Activated CD8-positive, alpha-beta memory T cell treated with anti-CD3 and anti-CD28 coated beads, Interleukin-2, amount 50 U/mL, for 24 hours (primary cell): ENCODE results near the gene VPS8.
"Not testable (repeated sequence)": the region's sequence is repeated elsewhere in the genome, so short reads cannot be mapped to it uniquely, and the experiment has no call there.

Experiments
- DNase-seq: peaks from one replicate; pipeline ENCODE4 v3.0.0-alpha.2; 2020; ENCODE audit errors: extremely low read depth

VPS8 gene

DNA sequence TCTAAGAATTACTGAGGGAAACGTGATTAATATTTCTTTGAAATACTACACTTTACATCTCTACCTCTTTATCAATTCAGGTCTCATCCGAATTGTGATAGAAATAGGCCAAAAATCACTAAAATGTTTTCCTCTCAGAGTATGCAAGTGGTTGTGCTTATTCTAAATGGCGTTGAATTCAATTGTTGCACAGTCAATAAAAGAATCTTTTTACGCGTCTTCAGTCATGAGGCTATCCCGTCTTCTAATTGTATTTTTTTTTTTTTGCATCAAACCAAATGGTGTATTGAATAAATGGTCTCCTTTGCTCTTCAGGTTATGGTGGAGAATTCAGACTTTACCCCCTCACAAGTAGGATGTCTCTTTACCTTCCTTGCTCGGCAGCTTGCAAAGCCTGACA lies 112.6 kb downstream of the VPS8 start:
- no peak for DNase-seq

DNA sequence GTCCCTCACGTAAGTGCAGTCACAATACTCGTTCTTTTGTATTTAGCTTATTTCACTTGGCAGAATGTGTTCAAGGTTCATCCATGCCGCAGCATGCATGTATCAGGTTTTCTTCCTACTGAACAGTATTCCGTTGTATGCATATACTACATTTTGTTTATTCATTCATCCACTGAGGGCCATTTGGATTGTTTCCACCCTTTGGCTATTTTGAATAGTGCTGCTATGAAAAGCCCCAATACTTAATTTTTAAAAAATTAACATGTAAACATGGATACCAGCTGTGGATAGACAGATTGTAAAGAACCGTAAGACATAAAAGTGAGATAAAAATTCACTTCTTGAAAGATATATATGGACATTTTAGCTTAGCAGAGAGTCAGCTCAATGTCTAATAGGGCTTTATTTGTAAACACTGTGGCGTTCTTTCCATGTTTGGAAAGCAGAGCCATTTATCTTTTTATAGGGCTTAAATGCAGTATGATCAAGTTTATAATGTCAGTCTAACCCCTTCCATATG lies 115.9 kb downstream of the VPS8 start:
- DNase-seq, result no peak

DNA sequence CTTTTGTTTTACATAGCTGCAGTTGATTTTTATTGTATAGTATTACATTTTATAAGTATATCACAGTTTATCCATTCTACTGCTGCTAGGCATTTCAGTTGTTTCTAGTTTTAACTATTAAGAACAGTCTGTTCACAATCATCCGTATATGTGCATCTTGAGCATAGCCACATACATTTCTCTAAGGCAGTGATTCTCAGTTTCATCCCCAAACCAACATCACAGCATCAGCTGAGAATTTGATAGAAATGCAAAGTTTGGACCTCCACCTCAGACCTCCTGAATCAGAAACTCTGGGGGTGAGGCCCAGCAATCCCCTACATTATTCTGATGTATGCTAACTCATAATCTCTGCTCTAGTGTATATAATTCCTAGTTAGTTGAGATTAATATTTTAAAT lies 120.8 kb downstream of the VPS8 start:
- no peak for DNase-seq

DNA sequence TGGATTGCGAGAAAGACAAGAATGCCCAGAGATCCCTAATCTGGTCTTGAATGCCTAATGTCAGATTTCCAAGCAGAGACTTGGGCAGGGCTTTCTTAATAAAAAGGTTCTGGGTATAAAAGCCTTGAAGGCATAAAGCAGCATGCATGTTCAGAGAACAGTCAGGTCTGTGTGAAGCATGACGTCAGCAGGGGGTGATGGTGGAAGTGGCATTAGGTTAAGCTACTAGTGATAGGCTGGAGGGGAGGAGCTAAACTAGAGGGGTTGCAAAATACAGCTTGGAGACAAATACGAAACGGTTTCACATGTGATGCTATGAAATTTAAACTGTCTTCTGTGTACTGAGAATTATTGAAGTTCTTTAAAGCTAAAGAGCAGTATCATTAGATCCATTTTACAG lies 125.6 kb downstream of the VPS8 start:
- no peak for DNase-seq

DNA sequence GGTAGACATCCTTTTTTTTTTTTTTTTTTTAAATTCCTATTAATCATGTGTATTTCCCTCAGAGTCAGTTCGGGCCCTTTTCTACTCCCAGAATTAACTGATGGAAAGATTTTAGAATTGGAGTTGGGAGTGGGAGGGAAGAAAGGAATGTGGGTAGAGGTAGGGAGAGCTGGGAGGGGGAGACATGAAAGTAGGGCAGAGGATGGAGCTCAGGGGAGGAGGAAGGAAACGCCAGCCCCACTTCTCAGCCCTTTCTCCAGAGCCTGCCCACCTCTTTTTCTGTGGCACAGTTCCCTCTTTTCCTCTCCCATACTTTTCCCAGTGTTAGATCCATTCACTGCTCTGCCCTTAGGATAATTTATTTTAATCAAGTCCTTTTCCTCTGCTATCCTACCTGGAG lies 129.4 kb downstream of the VPS8 start:
- no peak for DNase-seq

DNA sequence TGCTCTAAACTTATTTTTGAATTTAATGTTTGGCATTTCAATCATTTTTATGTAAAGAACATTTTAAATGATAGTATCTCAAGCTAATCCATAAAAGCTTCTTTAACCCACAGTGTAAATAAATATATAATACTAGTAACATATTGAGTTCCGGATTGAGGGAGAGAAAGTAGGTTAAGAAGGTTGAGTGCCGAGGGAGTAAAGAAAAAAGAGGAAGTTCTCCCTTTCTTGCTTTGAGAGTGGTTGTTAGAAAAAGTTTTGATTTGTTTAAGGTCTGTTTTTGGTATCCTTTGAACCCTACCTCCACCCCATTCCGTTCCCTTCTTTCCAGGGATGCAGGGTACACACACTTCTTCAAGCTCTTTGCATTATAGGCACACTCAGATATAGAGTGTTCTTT lies 130.8 kb downstream of the VPS8 start:
- DNase-seq, result no peak

DNA sequence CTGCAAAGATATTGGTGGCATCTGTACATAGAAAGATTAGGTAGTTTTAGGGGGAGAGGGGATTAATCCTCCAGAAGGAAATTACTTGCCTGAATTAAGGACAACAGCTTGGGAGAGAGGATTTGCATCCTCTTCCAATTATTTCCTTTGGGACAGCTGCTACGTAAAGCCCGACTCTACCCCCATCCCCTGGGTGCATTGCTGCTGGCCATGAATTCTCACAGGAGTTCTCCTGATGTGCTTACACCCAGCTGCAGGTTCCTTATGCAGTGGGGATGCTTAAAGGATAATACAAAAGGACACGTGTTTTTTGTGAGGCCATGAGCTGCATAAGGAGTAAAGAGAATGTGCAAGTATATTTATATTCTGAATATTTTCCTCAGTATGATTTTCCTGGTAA lies 132.3 kb downstream of the VPS8 start:
- no peak for DNase-seq

DNA sequence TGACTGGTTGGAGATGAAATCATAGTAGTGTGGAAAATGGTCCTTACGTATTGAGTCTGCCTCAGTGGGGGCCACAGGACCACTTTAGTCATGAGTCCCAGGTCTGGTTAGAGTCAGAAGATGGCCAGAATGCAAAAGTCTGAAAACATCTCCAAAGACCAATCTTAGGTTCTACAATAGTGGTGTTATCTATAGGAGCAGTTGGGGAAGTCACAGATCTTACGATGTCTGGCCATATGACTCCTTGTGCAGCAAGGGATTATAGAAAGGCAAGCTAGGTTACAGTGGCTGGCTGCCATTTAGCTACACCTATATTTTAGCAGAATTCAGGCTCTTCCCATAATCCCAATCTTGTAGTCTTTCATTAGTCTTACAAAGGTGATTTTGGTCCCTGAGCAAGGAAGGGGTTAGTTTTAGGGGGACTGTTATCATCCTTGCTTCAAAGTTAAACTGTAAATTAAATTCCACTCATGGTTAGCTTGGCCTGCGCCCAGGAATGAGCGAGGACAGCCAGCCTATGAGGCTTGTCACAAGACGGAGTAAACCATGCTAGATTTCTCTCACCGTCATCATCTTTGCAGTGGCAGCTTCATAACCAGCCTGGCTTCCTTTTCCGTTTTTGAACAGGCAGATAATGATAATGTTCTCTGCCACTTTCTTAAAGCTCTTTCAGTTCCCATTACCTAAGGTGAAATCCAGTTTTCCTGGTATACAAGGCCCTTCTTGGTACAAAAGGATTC lies 134.1 kb downstream of the VPS8 start:
- DNase-seq, result no peak

DNA sequence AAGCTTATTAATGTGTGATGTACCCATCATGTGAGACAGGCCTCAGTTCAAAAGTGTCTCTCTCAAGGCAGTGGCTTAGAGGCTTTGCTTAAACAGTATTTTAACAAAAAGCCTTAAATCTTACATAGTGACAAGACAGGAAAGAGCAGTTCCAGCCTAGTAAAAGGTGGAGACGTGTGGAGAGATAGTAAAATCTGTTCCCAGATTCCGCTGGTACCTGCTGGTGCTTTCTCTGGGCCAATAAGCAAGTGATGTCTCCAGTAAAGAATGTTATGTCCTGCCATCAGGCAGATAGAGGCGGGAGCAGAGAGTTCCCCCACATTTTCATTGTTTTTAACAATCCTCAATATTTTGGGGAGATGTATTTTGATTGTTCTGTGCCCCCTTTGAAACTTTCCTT lies 135.0 kb downstream of the VPS8 start:
- DNase-seq, result no peak

DNA sequence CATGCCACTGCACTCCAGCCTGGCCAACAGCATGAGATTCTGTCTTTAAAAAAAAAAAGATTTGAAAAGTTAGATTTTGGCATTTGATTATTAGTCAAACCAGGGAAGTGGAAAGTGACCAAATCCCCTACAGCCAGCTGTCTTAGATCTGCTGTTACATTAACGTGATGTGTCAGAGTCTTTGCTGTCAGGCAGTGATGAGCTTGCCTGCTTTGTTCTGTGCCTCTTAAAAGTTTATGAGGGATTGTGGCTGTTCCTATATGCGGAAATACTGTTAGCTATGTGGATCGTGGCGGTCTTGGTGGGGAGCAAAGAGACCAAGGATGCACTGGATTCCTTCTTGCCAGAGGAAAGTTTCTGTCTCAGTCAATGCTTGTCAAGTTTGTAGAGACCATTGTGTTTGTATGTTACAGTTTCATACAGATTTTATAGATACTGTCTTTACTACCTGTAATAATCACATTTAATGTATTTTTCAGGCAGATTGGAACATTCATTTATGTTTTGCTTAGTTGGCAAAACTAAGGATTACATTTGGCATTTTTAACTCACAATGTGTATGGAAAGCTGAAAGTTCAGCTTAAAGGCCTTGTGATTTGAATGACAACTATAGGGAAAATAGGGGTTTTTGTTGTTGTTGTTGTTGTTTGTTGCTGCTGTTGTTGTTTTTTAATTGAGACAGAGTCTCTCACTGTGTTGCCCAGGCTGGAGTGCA lies 137.4 kb downstream of the VPS8 start:
- no peak for DNase-seq

DNA sequence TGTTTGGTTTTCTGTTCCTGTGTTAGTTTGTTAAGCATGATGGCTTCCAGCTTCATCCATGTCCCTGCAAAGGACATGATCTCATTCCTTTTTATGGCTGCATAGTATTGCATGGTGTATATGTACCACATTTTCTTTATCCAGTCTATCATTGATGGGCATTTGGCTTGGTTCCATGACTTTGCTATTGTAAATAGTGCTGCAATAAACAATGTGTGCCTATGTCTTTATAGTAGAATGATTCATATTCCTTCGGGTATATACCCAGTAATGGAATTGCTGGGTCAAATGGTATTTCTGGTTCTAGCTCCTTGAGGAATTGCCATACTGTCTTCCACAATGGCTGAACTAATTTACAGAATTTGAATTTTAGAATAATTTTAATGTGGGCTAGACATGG lies 138.8 kb downstream of the VPS8 start:
- not testable (repeated sequence) for DNase-seq

DNA sequence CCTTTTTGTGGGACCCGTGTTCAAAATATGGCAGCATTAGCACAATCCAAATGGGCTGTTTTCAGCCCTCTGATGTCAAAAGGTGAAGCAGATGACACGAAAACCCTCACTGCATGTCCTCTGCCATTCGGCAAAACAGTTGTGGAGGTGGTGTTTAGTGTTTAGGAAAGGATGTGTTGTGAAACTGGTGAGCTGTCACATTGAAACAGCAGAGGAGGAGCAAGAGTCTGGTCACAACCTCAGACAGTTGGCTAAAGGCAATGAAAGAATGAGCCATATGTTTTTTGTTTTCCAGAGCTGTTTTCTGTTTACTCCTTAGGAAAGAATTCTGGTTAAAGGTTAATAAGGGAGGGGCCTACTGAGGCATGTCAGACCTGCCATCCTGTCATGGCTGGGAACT lies 140.7 kb downstream of the VPS8 start:
- no peak for DNase-seq

DNA sequence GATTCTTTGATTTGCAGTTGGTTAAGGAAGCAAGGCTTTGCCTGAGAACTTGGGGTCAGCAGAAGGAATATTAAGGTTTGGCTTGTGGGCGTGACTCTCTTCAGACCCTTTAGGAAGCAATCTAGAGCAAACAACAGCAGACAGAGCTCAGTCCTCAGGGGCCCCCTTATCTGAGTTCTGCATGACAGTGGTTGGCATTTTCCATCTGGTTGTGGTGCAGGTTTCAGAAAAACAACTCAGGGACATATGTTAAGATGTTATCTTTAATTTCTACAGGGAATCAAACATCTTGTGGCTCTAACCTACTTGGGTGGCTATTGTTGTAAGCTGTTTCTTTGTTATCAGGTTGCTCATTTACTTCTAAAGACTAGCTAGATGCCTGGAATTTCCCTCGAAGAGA lies 141.4 kb downstream of the VPS8 start:
- DNase-seq, result no peak

DNA sequence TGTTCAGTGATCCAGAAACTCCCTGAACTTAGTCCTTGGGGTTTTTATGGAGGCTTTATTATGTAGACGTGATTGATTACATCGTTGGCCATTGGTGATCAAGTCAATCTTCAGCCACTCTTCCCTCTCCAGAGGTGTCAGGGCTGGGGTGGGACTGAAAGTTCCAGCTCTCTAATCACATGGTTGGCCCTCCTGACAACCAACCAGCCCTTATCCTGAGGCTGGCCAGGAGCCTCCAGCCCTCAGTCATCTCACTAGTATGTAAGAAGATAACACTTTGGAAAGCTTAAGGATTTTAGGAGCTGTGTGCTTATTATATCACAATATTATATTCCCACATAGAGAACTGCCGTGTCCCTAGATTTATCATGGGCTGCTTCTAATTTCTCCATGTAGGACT lies 142.3 kb downstream of the VPS8 start:
- DNase-seq, result no peak

DNA sequence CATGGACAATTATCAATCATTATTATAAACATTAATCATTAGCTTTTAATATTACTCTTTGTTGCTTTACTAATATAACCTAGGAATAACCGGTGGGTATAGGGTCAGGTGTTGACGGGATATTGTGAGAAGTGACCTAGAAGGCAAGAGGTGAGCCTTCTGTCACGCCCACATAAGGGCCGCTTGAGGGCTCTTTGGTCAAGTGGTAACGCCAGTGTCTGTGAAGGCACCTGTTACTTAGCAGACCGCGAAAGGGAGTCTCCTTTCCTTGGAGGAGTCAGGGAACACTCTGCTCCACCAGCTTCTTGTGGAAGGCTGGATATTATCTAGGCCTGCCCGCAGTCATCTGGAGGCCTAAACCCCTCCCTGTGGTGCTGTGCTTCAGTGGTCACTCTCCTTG lies 142.9 kb downstream of the VPS8 start:
- not testable (repeated sequence) for DNase-seq

DNA sequence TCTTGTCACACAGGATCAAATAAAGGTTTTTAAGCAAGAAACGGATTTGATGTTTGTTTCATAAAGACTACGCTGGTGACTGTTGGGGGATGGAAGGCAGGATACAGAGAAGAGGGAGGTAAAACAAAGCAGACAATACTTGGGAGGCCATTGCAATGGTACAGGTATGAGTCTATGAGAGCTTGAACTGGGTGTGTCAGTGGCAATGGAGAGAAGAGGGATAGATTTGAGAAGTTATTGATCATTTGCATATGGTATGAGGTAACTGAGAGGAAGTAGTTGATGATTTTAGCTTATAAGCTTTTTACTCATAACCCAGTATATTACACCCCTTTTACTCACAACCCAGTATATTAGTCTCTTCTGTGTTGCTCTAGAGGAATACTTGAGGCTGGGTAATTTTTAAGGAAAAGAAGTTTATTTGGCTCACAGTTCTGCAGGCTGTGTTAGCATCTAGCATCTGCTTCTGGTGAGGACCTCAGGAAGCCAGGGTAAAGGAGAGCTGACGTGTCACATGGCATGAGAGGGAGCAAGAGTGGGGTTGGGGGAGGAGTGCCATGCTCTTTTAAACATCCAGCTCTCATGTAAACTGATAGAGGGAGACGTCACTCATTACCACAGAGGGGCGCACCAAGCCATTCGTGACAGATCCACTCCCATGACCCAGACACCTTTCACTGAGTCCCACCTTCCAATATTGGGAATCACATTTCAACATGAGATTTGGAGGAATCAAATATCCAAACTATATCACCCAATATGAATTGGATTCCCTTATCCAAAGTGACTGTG lies 153.9 kb downstream of the VPS8 start:
- DNase-seq, result no peak

DNA sequence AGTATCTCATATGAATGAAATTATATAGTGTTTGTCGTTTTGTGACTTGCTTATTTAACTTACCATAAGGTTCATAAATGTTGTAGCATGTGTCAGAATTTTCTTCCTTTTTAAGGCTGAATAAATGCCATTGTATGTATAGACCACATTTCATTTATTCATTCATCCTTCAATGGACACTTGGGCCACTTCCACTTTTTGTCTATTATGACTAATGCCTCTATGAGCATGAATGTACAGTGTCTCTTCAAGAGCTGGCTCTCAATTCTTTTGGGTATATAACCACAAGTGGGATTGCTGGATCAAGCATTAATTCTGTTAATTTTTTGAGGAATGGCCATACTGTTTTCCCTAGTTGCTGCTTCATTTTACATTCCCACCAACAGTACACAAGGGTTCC lies 156.1 kb downstream of the VPS8 start:
- DNase-seq, result no peak

DNA sequence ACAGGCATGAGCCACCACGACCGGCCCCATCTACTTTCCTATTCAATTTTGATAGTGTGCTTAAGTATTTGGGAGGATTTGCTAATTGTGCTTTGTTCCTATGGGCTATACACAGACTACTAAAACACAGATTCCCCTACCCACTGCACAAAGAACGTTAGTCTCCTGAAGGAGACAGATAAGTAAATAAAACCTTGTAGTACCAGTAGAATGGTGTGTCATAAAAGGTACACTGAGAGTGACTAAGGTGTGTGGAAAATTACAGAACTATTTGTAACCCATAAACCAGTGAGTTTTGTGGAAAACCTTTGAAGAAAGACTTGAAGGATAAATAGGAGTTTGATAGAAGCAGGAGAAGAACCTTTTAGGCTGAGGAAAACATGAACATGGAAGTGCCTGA lies 158.2 kb downstream of the VPS8 start:
- no peak for DNase-seq

DNA sequence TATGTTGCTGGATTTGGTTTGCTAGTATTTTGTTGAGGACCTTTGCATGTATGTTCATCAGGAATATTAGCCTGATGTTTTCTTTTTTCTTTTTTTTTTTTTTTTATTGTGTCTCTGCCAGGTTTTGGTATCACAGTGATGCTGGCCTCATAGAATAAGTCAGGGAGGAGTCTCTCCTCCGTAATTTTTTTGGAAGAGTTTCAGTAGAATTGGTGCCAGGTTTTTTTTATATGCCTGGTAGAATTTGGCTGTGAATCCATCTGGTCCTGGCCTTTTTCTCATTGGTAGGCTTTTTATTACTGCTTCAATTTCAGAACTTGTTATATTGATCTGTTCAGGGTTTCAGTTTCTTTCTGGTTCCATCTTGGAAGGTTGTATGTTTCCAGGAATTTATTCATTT lies 165.8 kb downstream of the VPS8 start:
- DNase-seq, result no peak

DNA sequence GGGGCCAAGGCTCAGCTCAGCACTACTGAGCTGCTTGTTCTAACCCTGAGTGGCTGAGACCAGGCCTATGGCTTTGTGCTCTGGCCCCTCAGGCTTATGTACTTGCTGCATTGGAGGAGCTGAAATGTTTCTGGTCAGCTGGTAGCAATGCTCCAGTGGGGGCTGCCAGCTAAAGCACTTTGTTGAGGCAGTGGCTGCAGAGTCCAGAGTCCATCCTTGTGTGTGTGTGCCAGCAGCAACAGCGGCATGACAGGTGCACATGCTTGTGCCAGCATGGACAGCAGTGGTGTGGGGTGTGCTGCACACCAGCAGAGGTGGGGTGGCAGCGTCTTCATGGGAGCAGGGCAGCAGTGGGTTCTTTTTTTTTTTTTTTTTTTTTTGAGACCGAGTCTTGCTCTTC lies 169.1 kb downstream of the VPS8 start:
- no peak for DNase-seq

DNA sequence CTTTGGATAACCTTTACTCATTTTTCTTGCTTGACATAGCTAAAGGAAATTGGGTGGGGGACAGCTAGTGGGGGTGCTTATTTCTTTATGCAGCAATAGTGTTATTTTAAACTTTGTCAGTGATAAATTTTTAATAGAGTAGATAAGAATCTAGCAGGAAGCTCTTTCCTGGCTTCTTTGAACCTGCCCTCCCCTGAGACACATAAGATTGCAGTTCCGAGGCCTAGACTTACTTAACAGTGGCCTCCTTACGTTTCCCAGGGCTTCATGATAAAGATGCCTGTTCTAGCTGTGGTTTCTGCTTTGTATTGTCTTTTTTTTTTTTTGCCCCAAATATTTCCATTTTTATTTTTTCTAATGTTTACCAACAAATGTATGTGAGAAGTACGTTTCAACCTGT lies 170.1 kb downstream of the VPS8 start:
- no peak for DNase-seq

DNA sequence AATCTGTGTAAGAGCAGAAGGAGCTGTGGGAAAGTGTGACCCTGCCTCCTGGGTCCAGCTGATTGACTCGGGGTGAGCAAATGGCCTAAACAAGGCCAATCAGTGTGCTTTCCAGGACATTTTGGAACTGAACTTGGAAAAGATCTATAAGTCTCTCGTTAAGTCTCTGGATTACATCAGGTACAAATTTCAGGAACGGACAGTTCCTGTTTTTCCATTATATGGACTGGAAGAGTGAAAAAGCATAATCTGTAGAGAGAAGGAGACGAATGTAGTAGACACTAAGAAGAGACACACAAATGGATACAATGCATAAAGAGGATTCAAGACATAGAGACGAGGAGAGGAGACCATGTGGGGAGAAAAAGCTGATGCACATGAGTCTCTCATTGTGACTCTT lies 173.6 kb downstream of the VPS8 start:
- no peak for DNase-seq
